ENCODE data around the gene NHP2.

Gene NHP2

DNA sequence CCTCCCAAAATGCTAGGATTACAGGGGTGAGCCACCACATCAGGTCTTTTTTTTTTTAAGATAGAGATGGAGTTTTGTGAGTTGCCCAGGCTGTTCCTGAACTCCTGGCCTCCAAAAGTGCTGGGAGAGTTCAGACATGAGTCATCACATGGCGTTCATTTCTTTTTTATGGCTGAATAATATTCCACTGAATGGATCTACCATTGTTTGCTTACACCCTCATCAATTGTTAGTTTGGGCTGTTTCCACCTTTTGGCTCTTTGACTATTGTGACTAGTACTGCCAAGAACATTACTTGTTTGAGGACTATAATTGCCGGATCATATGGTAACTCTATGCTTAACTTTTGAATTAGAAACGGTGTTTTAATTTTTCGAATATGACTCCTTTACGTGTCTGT, 41.1 kb downstream of the NHP2 start:
- DNase-seq, result no peak

GRCh38 chr5:178111925-178112324, 41.8 kb downstream of the NHP2 start:
- DNase-seq, result no peak

DNA sequence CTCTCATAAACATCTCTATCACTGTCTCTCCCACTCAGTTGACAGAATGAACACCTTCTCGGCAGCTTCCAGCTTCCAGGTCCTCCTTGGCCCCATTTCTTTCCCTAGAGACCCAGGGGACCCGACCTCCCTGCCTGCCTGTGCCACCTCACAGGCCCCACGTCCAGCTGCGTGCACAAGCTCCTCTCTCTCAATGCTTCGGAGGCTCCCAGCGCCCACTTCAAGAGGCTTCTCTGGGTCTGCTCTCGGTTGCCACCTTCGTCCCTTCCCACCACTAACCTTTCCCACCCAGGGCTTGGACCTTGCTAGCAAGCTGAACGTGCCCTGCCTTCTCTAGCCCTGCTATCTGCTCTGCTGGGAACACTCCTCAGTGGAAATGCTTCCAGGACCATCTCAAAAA, 43.2 kb downstream of the NHP2 start:
- no peak for DNase-seq

DNA sequence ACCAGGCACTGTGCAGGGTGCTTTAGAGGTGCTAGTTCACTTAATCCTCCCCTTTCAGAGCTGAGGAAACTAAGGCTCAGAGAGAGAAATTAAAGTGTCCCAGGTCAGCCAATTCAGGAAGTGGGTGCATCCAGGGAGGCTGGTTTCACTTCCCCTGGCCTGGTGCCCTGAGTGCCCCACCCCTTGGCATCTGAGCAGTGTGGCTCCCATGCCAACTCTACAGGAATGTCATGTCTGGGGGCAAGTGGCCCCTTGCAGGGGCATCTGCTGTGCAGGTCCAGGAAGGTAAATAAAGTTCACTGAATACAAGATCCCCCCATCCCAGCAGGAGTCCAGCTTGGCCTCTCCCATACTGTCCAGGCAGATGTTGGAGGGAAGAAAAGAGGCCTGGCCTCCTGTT, 44.7 kb downstream of the NHP2 start:
- no peak for DNase-seq

DNA sequence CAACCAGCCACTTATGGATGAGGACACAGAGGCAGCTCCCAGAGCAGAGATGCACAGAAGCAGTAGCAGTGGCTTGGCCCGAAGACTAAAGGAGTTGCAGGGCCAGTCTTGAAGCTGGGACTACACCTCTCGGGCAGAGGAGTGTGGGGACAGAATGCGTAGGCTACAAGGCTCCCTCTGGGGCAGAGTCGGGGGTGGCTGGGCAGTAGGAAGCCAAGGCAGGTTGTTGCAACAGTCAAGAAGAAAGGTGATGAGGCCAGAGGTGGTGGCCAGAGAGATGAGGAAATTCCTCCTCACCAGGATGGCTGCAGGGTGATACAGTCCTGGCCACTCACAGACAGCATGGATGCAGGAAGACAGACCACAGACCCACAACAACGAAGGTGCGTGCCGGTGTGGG, 45.2 kb downstream of the NHP2 start:
- no peak for DNase-seq

- DNase-seq, result no peak
These were observed 45.9 kb downstream of the NHP2 start for GRCh38 chr5:178107756-178108310.

DNA sequence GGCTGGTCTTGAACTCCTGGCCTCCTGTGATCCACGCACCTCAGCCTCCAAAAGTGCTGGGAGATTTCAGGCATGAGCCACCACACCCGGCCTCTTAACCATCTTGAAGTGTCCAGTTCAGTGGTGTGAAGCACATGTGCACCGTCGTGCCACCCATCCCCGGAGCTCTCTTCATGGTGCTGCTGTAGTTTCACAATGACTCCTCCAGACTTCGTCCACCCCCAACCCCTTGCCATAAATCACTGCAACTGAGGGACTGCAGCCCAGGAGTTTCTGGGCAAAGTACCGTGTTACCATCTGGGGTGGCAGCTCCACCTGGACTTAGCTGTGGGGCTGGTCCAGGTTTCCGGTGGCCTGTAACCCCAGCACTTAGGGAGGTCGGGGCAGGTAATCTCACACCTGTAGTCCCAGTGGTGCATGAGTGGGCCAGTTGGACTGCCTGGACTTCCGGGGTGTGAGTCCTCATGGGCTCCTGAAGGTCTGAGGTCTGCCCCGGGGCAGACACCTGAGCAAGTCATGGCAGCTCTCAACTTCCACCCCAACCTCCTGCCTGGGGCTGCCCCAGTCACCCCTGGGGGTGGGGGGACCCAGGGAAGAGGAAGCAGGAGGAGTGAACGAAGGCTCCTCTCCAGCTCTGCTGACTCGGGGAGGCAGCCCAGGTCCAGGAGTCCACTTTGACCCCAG, 47.0 kb downstream of the NHP2 start:
- no peak for DNase-seq

DNA sequence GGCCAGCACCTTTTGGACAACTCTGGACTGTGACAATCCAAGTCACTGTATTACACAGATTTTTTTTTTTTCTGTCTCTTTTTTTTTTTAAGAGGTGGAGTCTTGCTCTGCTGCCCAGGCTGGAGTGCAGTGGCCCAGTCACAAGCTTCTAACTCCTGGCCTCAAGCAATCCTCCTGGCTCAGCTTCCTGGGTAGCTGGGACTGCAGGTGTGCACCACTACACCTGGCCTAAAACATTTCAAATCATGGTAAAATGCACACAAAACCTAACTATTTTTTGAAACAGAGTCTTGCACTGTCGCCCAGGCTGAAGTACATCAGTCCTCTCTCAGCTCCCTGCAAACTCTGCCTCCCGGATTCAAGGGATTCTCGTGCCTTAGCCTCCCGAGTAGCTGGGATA, 47.6 kb downstream of the NHP2 start:
- DNase-seq, result no peak

DNA sequence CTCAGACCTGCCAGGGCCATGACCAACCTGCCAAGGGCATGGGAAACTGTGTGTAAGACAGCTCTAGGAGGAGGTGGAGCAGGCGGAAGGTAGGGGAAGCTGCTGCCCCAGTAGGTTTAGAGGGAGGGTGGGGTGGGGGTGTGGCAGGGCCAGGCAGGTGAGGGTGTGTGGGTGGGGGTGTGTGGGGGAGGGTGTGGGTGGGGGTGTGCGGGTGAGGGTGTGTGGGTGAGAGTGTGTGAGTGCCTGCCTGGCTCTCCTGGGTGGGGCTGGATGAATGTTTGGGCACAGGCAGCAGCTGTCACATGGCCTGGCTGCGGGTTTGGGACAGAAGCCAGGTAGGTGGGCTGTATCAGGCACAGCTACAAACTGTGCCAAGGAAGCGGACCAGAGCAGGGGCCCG, 49.2 kb downstream of the NHP2 start:
- DNase-seq, result peak; percentile 21

DNA sequence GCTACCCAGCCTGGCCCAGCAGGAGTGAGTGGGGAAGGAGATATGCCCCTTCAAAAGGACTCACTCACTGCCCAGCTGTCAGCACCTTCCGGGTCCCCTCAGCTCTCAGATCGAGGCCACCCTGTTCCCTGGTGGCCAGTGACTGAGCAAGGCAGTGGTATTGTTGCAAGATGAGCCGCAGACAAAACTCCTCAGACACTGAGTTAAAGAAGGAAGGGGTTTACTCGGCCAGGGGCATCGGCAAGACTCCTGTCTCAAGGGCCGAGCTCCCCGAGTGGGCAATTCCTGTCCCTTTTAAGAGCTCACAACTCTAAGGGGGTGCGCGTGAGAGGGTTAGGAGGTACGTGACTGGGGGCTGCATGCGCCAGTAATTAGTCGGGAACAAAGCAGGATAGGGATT, 50.1 kb downstream of the NHP2 start:
- no peak for DNase-seq
